ENCODE measurements around the gene FRMD4A.

GRCh38 chr10:14020037-14020664 lies 310.6 kb downstream of the FRMD4A start:
- TF ChIP-seq EZH2 (IDR thresholded peaks at IDR 0.05; ENCODE audit: insufficient read depth, poor library complexity, severe bottlenecking) (no peak), EZH2phosphoT487 (IDR thresholded peaks at IDR 0.05; ENCODE audit: insufficient read depth, low read depth) (no peak)
